ENCODE data around the gene SAMD4A. TPM values are rescaled to one million over a fixed set of nuclear protein-coding genes. Genes with fewer than 3 reads are reported as not detected.

Gene SAMD4A
- total and polyA plus RNA-seq, 10 donors = 2.3 to 31.0 (median 21.2) TPM

DNA sequence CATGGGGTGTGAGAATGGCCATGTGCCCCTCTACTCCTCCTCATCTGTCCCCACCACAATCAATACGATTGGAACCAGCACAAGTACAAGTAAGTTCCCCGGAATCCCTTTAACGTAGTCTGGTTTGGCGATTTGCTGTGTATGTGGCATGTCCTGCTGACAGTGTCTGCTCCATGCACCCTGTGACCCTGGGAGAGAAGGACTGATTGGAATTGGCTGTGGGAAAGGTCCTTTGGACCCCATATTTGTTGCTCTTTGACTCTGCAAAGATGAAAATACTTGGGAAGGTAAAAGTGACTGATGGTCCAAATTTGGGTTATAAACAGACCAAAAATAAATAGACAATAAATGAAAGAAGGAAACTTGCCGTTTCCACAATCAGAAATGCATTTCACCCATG lies 135.6 kb downstream of the SAMD4A start:
- Histone ChIP-seq H3K27me3 (replicated peaks in 1 of 7) (no peaks in the 10 kb centered on the region), H3K36me3 (peaks cover 0 to 18% (median 0%) of the 10 kb centered on the region in 6 donors), H3K27ac (no peak overlapping the region), H3K9me3 (no peaks in the 10 kb centered on the region), H3K4me3 (no peak overlapping the region), H3K4me1 (peaks cover 0 to 18% (median 5%) of the 10 kb centered on the region in 6 donors)
- intact Hi-C loops (cut with DNase I; ENCODE audit: low total_unique reads) = no loop called here
- TF ChIP-seq CTCF (IDR thresholded peaks at IDR 0.05 in 8 of 11, conservative IDR thresholded peaks at IDR 0.05 in 3 of 11) (no peak), POLR2A (IDR thresholded peaks at IDR 0.05) (no peak), POLR2AphosphoS5 (IDR thresholded peaks at IDR 0.05) (no peak)
- WGBS, 5 donors = 93 to 97% (median 96%) methylated on average over 5 of the region's 5 CpGs
- DNase-seq = no peak

GRCh38 chr14:54703082-54703481 lies 136.2 kb downstream of the SAMD4A start:
- Histone ChIP-seq H3K36me3 (peaks cover 0 to 18% (median 0%) of the 10 kb centered on the region in 6 donors), H3K4me3 (no peak overlapping the region), H3K9me3 (no peaks in the 10 kb centered on the region), H3K27ac (no peak overlapping the region), H3K27me3 (replicated peaks in 1 of 7) (no peaks in the 10 kb centered on the region), H3K4me1 (peaks cover 0 to 13% (median 5%) of the 10 kb centered on the region in 6 donors)
- intact Hi-C loops (cut with DNase I; ENCODE audit: low total_unique reads) = no loop called here
- 95 to 98% (median 97%) methylated on average over 5 of the region's 5 CpGs for WGBS, 5 donors
- no peak for TF ChIP-seq POLR2A (IDR thresholded peaks at IDR 0.05)
- no peak for TF ChIP-seq POLR2AphosphoS5 (IDR thresholded peaks at IDR 0.05)
- no peak for TF ChIP-seq CTCF (IDR thresholded peaks at IDR 0.05 in 8 of 11, conservative IDR thresholded peaks at IDR 0.05 in 3 of 11)
- no peak for DNase-seq

DNA sequence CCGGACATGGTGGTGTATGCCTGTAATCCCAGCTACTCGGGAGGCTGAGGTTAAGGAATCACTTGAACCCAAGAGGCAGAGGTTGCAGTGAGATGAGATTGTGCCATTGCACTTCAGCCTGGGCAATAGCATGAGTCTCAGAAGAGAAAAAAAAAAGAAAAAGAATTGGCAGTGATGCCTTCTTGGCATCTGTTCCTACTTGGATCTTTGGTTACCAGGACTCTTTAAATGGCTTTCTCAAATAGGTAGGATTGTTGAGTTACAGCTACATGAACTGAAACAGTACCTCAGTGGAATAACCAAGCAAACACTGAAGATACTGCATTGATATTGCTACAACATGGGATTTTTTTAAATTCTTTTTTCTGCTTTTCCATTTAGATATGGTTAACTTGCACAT lies 136.8 kb downstream of the SAMD4A start:
- peaks cover 0 to 6% (median 3%) of the 10 kb centered on the region in 6 donors for H3K4me1 ChIP-seq
- H3K36me3 ChIP-seq = peaks cover 0 to 18% (median 0%) of the 10 kb centered on the region in 6 donors
- DNase-seq = no peak
- no peaks in the 10 kb centered on the region for H3K9me3 ChIP-seq
- WGBS, 5 donors = 81 to 94% (median 86%) methylated on average over 2 of the region's 2 CpGs
- H3K27me3 ChIP-seq (replicated peaks in 1 of 7) = no peaks in the 10 kb centered on the region
- no peak overlapping the region for H3K27ac ChIP-seq
- H3K4me3 ChIP-seq = no peak overlapping the region
- intact Hi-C loops (cut with DNase I; ENCODE audit: low total_unique reads) = no loop called here
- TF ChIP-seq CTCF (IDR thresholded peaks at IDR 0.05 in 8 of 11, conservative IDR thresholded peaks at IDR 0.05 in 3 of 11) (no peak), POLR2A (IDR thresholded peaks at IDR 0.05) (no peak), POLR2AphosphoS5 (IDR thresholded peaks at IDR 0.05) (no peak)

DNA sequence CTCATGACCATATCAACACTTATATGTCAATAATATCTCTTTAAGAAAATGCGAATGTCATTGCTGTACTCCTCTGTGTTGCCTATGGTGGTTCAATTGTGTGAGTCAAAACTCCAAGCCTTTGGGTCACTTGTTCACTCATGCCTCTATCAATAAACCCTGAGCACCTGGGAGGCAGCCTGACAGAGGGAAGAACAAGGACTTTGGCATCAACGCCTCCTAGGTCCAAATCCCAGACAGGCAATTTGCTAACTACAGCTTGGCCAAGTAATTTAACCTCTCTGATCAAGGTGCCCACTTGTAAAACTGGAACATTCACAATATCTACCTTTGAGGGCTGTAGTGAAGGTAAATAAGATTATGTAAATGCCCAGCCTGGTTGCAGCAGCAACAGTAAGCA lies 137.8 kb downstream of the SAMD4A start:
- H3K27ac ChIP-seq = no peak overlapping the region
- no peaks in the 10 kb centered on the region for H3K9me3 ChIP-seq
- 90 to 100% (median 96%) methylated on average over 2 of the region's 2 CpGs for WGBS, 5 donors
- DNase-seq = no peak
- intact Hi-C loops (cut with DNase I; ENCODE audit: low total_unique reads) = no loop called here
- H3K4me3 ChIP-seq = no peak overlapping the region
- no peaks in the 10 kb centered on the region for H3K27me3 ChIP-seq (replicated peaks in 1 of 7)
- no peak for TF ChIP-seq POLR2A (IDR thresholded peaks at IDR 0.05)
- TF ChIP-seq CTCF (IDR thresholded peaks at IDR 0.05 in 8 of 11, conservative IDR thresholded peaks at IDR 0.05 in 3 of 11) = no peak
- no peak for TF ChIP-seq POLR2AphosphoS5 (IDR thresholded peaks at IDR 0.05)
- peaks cover 0 to 12% (median 5%) of the 10 kb centered on the region in 6 donors for H3K4me1 ChIP-seq
- peaks cover 0 to 18% (median 0%) of the 10 kb centered on the region in 6 donors for H3K36me3 ChIP-seq
